ENCODE data around the gene LHX6. TPM values are rescaled to one million over a fixed set of nuclear protein-coding genes. Genes with fewer than 3 reads are reported as not detected.

The LHX6 gene
- total and polyA plus RNA-seq, 2 of the 8 experiments (the other 6 are each of a cell fraction or from before 2014, with no cell fraction given): 0.92 to 1.2 TPM

DNA sequence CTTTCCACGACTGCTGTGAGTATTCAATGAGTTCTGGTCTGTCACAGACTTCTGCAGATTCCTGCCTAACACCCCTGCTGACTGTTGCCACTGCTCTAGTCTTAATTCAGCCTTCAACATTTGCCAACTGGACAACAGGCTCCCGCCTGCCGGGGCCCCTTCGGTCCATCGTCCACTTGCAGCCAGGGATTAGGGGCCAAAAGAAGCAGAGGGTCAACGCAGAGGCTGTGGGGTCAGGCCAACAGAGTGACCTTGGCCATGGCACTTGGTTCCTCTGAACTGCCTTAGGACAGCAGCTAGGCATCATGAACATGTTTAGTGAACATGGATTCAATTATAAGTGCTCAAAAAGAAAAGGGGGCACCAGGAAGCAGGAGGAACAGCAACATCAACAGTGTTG, 40.4 kb downstream of the LHX6 start (continued):
- TF ChIP-seq, protein P1, sequence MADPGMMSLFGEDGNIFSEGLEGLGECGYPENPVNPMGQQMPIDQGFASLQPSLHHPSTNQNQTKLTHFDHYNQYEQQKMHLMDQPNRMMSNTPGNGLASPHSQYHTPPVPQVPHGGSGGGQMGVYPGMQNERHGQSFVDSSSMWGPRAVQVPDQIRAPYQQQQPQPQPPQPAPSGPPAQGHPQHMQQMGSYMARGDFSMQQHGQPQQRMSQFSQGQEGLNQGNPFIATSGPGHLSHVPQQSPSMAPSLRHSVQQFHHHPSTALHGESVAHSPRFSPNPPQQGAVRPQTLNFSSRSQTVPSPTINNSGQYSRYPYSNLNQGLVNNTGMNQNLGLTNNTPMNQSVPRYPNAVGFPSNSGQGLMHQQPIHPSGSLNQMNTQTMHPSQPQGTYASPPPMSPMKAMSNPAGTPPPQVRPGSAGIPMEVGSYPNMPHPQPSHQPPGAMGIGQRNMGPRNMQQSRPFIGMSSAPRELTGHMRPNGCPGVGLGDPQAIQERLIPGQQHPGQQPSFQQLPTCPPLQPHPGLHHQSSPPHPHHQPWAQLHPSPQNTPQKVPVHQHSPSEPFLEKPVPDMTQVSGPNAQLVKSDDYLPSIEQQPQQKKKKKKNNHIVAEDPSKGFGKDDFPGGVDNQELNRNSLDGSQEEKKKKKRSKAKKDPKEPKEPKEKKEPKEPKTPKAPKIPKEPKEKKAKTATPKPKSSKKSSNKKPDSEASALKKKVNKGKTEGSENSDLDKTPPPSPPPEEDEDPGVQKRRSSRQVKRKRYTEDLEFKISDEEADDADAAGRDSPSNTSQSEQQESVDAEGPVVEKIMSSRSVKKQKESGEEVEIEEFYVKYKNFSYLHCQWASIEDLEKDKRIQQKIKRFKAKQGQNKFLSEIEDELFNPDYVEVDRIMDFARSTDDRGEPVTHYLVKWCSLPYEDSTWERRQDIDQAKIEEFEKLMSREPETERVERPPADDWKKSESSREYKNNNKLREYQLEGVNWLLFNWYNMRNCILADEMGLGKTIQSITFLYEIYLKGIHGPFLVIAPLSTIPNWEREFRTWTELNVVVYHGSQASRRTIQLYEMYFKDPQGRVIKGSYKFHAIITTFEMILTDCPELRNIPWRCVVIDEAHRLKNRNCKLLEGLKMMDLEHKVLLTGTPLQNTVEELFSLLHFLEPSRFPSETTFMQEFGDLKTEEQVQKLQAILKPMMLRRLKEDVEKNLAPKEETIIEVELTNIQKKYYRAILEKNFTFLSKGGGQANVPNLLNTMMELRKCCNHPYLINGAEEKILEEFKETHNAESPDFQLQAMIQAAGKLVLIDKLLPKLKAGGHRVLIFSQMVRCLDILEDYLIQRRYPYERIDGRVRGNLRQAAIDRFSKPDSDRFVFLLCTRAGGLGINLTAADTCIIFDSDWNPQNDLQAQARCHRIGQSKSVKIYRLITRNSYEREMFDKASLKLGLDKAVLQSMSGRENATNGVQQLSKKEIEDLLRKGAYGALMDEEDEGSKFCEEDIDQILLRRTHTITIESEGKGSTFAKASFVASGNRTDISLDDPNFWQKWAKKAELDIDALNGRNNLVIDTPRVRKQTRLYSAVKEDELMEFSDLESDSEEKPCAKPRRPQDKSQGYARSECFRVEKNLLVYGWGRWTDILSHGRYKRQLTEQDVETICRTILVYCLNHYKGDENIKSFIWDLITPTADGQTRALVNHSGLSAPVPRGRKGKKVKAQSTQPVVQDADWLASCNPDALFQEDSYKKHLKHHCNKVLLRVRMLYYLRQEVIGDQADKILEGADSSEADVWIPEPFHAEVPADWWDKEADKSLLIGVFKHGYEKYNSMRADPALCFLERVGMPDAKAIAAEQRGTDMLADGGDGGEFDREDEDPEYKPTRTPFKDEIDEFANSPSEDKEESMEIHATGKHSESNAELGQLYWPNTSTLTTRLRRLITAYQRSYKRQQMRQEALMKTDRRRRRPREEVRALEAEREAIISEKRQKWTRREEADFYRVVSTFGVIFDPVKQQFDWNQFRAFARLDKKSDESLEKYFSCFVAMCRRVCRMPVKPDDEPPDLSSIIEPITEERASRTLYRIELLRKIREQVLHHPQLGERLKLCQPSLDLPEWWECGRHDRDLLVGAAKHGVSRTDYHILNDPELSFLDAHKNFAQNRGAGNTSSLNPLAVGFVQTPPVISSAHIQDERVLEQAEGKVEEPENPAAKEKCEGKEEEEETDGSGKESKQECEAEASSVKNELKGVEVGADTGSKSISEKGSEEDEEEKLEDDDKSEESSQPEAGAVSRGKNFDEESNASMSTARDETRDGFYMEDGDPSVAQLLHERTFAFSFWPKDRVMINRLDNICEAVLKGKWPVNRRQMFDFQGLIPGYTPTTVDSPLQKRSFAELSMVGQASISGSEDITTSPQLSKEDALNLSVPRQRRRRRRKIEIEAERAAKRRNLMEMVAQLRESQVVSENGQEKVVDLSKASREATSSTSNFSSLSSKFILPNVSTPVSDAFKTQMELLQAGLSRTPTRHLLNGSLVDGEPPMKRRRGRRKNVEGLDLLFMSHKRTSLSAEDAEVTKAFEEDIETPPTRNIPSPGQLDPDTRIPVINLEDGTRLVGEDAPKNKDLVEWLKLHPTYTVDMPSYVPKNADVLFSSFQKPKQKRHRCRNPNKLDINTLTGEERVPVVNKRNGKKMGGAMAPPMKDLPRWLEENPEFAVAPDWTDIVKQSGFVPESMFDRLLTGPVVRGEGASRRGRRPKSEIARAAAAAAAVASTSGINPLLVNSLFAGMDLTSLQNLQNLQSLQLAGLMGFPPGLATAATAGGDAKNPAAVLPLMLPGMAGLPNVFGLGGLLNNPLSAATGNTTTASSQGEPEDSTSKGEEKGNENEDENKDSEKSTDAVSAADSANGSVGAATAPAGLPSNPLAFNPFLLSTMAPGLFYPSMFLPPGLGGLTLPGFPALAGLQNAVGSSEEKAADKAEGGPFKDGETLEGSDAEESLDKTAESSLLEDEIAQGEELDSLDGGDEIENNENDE (IDR thresholded peaks at IDR 0.05; ENCODE audit: insufficient replicate concordance, low read length): no peak
- TF ChIP-seq SP4 (IDR thresholded peaks at IDR 0.05; ENCODE audit: low read length) (no peak), RNF2 (IDR thresholded peaks at IDR 0.05; ENCODE audit: borderline replicate concordance, low read depth, low read length, missing control alignments, poor library complexity, severe bottlenecking) (no peak), CBX8 (IDR thresholded peaks at IDR 0.05; ENCODE audit: borderline replicate concordance, low read depth, low read length) (no peak)
